Stimulated activated naive B cell treated with anti-CD40 and anti-IgM and Interleukin-4, amounts not matched to agents 10 μg/mL and 1 μg/mL and 100 μg/mL, for 72 hours (primary cell): ENCODE measurements around the gene ZBTB14.

Experiments
- ATAC-seq, 2 donors: fragments of 150-1000 bp; cut with Tn5 transposase; replicated peaks; 2 replicates each; pipeline ENCODE4 v1.10.0; 2021; ENCODE audit warnings: moderate library complexity in 1 of 2
- DNase-seq: peaks from one replicate; pipeline ENCODE4 v3.0.0; 2021
- H3K27ac Mint-ChIP-seq: one replicate; pipeline ENCODE4 v1.8.0; 2022; ENCODE audit warnings: mild to moderate bottlenecking, mixed read lengths
- H3K27me3 Mint-ChIP-seq, 2 donors: one replicate each; pipeline ENCODE4 v1.8.0; 2022; ENCODE audit warnings: mixed read lengths in 2 of 2
- H3K36me3 Mint-ChIP-seq, 2 donors: one replicate each; pipeline ENCODE4 v1.8.0; 2022; ENCODE audit warnings: mixed read lengths in 2 of 2, mild to moderate bottlenecking in 1 of 2
- H3K4me1 Mint-ChIP-seq, 2 donors: one replicate each; pipeline ENCODE4 v1.8.0; 2022; ENCODE audit warnings: mixed read lengths in 2 of 2, mild to moderate bottlenecking in 1 of 2
- H3K4me3 Mint-ChIP-seq, 2 donors: one replicate each; pipeline ENCODE4 v1.8.0; 2022; ENCODE audit warnings: mild to moderate bottlenecking in 2 of 2, mixed read lengths in 2 of 2, moderate library complexity in 1 of 2
- H3K9me3 Mint-ChIP-seq, 2 donors: one replicate each; pipeline ENCODE4 v1.8.0; 2022; ENCODE audit warnings: mixed read lengths in 2 of 2, mild to moderate bottlenecking in 1 of 2

Gene ZBTB14

DNA sequence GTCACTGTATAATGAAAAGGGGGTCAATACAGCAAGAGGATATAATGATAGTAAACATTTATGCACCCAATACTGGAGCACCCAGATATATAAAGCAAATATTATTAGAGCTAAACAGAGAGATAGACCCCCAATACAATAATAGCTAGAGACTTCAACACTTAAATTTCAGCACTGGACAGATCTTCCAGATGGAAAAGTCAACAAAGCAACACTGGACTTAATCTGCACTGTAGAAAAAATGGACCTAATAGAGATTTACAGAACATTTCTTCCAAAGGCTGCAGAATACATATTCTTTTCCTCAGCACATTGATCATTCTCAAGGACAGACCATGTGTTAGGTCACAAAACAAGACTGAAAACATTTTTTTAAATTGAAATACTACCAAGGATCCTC, 26.7 kb downstream of the ZBTB14 start:
- DNase-seq = no peak
- H3K9me3 Mint-ChIP-seq = peaks cover 26 to 38% of the 10 kb centered on the region in 2 donors
- no peak for ATAC-seq
- H3K4me3 Mint-ChIP-seq = no peak overlapping the region
- H3K4me1 Mint-ChIP-seq = no peaks in the 10 kb centered on the region
- H3K27me3 Mint-ChIP-seq = peaks cover 48 to 55% of the 10 kb centered on the region in 2 donors
- H3K27ac Mint-ChIP-seq = no peak overlapping the region
- peaks cover 3 to 13% of the 10 kb centered on the region in 2 donors for H3K36me3 Mint-ChIP-seq

GRCh38 chr18:5266721-5267120, 28.8 kb downstream of the ZBTB14 start:
- no peak for ATAC-seq
- H3K27ac Mint-ChIP-seq = no peak overlapping the region
- no peaks in the 10 kb centered on the region for H3K4me1 Mint-ChIP-seq
- H3K36me3 Mint-ChIP-seq = peaks cover 3 to 9% of the 10 kb centered on the region in 2 donors
- H3K9me3 Mint-ChIP-seq = peaks cover 28 to 31% of the 10 kb centered on the region in 2 donors
- no peak for DNase-seq
- H3K4me3 Mint-ChIP-seq = no peak overlapping the region
- peaks cover 50 to 57% of the 10 kb centered on the region in 2 donors for H3K27me3 Mint-ChIP-seq

DNA sequence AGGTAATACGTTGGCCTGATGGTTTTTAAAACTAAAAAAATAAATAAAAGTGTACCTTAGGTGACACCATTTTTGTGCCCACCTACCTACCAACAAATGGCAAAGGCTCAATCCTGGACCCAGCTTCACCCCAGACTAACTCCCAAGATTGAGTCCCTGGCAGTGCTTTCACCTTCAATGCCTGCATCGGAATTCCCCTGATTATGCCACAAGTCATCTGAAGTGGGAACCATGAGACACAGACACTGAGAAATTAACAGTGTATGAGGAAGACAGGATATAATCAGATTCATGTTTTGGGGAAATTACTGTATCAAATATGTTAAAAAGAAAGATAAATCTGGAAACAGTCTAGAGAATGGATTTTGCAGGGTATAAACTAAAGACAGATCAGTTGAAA, 41.6 kb downstream of the ZBTB14 start:
- ATAC-seq (no peak), DNase-seq (no peak)
- H3K4me1 Mint-ChIP-seq = no peaks in the 10 kb centered on the region
- no peak overlapping the region for H3K4me3 Mint-ChIP-seq
- no peaks in the 10 kb centered on the region for H3K9me3 Mint-ChIP-seq
- peaks cover 18 to 49% of the 10 kb centered on the region in 2 donors for H3K27me3 Mint-ChIP-seq
- no peak overlapping the region for H3K27ac Mint-ChIP-seq
- no peaks in the 10 kb centered on the region for H3K36me3 Mint-ChIP-seq

- ATAC-seq (no peak), DNase-seq (no peak)
- peaks cover 18 to 40% of the 10 kb centered on the region in 2 donors for H3K27me3 Mint-ChIP-seq
- H3K4me1 Mint-ChIP-seq = no peaks in the 10 kb centered on the region
- no peak overlapping the region for H3K27ac Mint-ChIP-seq
- no peaks in the 10 kb centered on the region for H3K36me3 Mint-ChIP-seq
- H3K9me3 Mint-ChIP-seq = no peaks in the 10 kb centered on the region
- H3K4me3 Mint-ChIP-seq = no peak overlapping the region
Observed at GRCh38 chr18:5251117-5251516, 44.4 kb downstream of the ZBTB14 start.

DNA sequence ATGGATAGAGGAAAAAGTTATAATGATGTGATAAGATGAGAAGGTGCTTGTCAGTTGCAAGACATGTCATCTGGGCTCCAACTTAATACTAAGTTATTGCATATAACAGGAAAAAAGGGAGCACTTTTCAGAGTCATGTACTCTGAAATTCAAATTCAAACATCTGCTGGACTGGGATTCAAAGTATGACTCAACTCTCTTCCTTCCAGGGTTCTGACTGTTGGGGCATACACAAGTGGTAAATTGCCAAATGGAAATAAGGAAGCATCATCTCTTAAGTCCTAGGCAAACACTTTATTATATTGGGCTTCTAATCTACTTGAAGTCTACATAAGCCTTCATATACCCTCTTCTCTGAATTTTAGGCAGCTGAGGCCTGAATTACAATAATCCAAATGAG, 44.9 kb downstream of the ZBTB14 start:
- no peak for ATAC-seq
- Mint-ChIP-seq H3K36me3 (no peaks in the 10 kb centered on the region), H3K27ac (no peak overlapping the region), H3K4me1 (no peaks in the 10 kb centered on the region), H3K27me3 (peaks cover 18 to 40% of the 10 kb centered on the region in 2 donors), H3K9me3 (no peaks in the 10 kb centered on the region), H3K4me3 (no peak overlapping the region)
- no peak for DNase-seq

- H3K4me1 Mint-ChIP-seq = peaks cover 4 to 24% of the 10 kb centered on the region in 2 donors
- DNase-seq = no peak
- no peak for ATAC-seq
- peaks cover 26 to 39% of the 10 kb centered on the region in 2 donors for H3K36me3 Mint-ChIP-seq
- H3K27me3 Mint-ChIP-seq = no peaks in the 10 kb centered on the region
- no peak overlapping the region for H3K27ac Mint-ChIP-seq
- H3K4me3 Mint-ChIP-seq = no peak overlapping the region
- peaks cover 0 to 3% of the 10 kb centered on the region in 2 donors for H3K9me3 Mint-ChIP-seq
Observed at GRCh38 chr18:5244941-5245340, 50.6 kb downstream of the ZBTB14 start.

- DNase-seq = no peak
- H3K4me1 Mint-ChIP-seq = peaks cover 7 to 39% of the 10 kb centered on the region in 2 donors
- H3K4me3 Mint-ChIP-seq = peak overlapping the region; percentile 6 to 16
- no peaks in the 10 kb centered on the region for H3K9me3 Mint-ChIP-seq
- peaks cover 26 to 38% of the 10 kb centered on the region in 2 donors for H3K36me3 Mint-ChIP-seq
- H3K27ac Mint-ChIP-seq = no peak overlapping the region
- no peak for ATAC-seq
- peaks cover 0 to under 1% of the 10 kb centered on the region in 2 donors for H3K27me3 Mint-ChIP-seq
Observed at GRCh38 chr18:5239447-5239846, 56.1 kb downstream of the ZBTB14 start.
